Measurements from ENCODE around the gene CEP85L.

- TF ChIP-seq, protein P1, sequence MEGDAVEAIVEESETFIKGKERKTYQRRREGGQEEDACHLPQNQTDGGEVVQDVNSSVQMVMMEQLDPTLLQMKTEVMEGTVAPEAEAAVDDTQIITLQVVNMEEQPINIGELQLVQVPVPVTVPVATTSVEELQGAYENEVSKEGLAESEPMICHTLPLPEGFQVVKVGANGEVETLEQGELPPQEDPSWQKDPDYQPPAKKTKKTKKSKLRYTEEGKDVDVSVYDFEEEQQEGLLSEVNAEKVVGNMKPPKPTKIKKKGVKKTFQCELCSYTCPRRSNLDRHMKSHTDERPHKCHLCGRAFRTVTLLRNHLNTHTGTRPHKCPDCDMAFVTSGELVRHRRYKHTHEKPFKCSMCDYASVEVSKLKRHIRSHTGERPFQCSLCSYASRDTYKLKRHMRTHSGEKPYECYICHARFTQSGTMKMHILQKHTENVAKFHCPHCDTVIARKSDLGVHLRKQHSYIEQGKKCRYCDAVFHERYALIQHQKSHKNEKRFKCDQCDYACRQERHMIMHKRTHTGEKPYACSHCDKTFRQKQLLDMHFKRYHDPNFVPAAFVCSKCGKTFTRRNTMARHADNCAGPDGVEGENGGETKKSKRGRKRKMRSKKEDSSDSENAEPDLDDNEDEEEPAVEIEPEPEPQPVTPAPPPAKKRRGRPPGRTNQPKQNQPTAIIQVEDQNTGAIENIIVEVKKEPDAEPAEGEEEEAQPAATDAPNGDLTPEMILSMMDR (IDR thresholded peaks at IDR 0.05), result no peak
- TF ChIP-seq POLR2AphosphoS5 (IDR thresholded peaks at IDR 0.05) (no peak), POLR2A (IDR thresholded peaks at IDR 0.05) (no peak)
These were observed 29.5 kb downstream of the CEP85L start for GRCh38 chr6:118621799-118622470.

Measured in transverse colon (tissue), 4 donors.